Kidney (tissue), 14 donors: ENCODE results near the gene CNTFR. TPM values are rescaled to one million over a fixed set of nuclear protein-coding genes. Genes with fewer than 3 reads are reported as not detected.

Experiments
- DNase-seq, 5 donors: peaks; one replicate each; pipeline ENCODE4 v3.0.0-alpha.2; 2013 to 2020
- FAIRE-seq: peaks from 2 replicates; lab custom pipeline; 2012; peaks lifted over from hg19 to GRCh38; lab: Jason Lieb, UNC
- H3K27ac ChIP-seq, 2 donors: one replicate each; pipeline ENCODE4 v1.7.0; 2013; ENCODE audit warnings: low read depth in 2 of 2, low read length in 2 of 2, inconsistent platforms in 1 of 2
- H3K27me3 ChIP-seq: one replicate; pipeline ENCODE4 v1.7.1; 2013; ENCODE audit warnings: low read length, inconsistent platforms; ENCODE audit not compliant: control insufficient read depth, insufficient read depth
- H3K36me3 ChIP-seq, 3 donors: one replicate each; pipeline versions ENCODE4 v1.7.0 to v1.7.1; 2013; ENCODE audit warnings: low read length in 3 of 3, control low read depth in 1 of 3, inconsistent platforms in 1 of 3; ENCODE audit not compliant: insufficient read depth in 3 of 3, control insufficient read depth in 2 of 3
- H3K4me1 ChIP-seq, 3 donors: one replicate each; pipeline versions ENCODE4 v1.7.0 to v1.7.1; 2013; ENCODE audit warnings: low read length in 3 of 3, inconsistent platforms in 1 of 3, low read depth in 1 of 3; ENCODE audit not compliant: control insufficient read depth in 2 of 3, insufficient read depth in 2 of 3
- H3K4me3 ChIP-seq, 3 donors: one replicate each; pipeline versions ENCODE4 v1.7.0 to v1.8.1; 2013; ENCODE audit warnings: low read length in 3 of 3, control low read depth in 1 of 3, inconsistent platforms in 1 of 3
- H3K9ac ChIP-seq, 3 donors: one replicate each; pipeline versions ENCODE4 v1.7.0 to v1.7.1; 2013; ENCODE audit warnings: low read length in 3 of 3, control low read depth in 1 of 3, inconsistent platforms in 1 of 3
- H3K9me3 ChIP-seq, 3 donors: one replicate each; pipeline versions ENCODE4 v1.7.0 to v1.7.1; 2013; ENCODE audit warnings: low read length in 3 of 3, control low read depth in 1 of 3, inconsistent platforms in 1 of 3; ENCODE audit not compliant: control insufficient read depth in 2 of 3, insufficient read depth in 1 of 3
- CTCF ChIP-seq: IDR thresholded peaks from 3 replicates; pipeline ENCODE4 v1.5.1; 2012; ENCODE audit warnings: mild to moderate bottlenecking, moderate library complexity, borderline replicate concordance; ENCODE audit not compliant: insufficient read depth; ENCODE audit errors: extremely low read depth
- intact Hi-C: fragments of 100-400 bp; cut with DNase I; formaldehyde crosslinking; loops from one replicate; pipeline ENCODE4 v1.11.1; 2022
- polyA plus RNA-seq: library from polyadenylated mRNA; stranded (reverse); fragments of 350-450 nt; fragmentation: Illumina TruSeq; extraction: RNeasy Lipid Tissue Mini Kit (QIAGEN cat#74804); gene quantifications from one replicate; pipeline ENCODE4 v1.2.3, GENCODE V29; 2014; ENCODE audit warnings: low read depth, low replicate concordance; ENCODE audit not compliant: insufficient read depth
- total RNA-seq: library from RNA; stranded (reverse); fragmentation: NEBNext Ultra II Directional; extraction: Animal tissue kit (Norgen Biotek cat#: 25700); gene quantifications from one replicate; pipeline ENCODE4 v1.2.1, GENCODE V29; 2021
- donor health status: control.
- donor health status: control.
- donor health status: control.
- donor health status: control.
- donor health status: control.
- donor health status: DM: yes; HTN: yes; CAD: no.
- donor health status: Normal renal cell carcinoma (clear cell type).

CNTFR gene
- total and polyA plus RNA-seq, 2 donors from 2014 or later: 1.7 to 3.7 TPM

- H3K9me3 ChIP-seq: no peaks in the 10 kb centered on the region
- FAIRE-seq (no peak), DNase-seq (peak in 2 of 5 donors; percentile 23 to 51)
- no peaks in the 10 kb centered on the region for H3K36me3 ChIP-seq
- H3K9ac ChIP-seq: no peak overlapping the region
- H3K27me3 ChIP-seq: peaks cover 2% of the 10 kb centered on the region
- peaks cover 0 to 4% (median 2%) of the 10 kb centered on the region in 3 donors for H3K4me1 ChIP-seq
- intact Hi-C loops: no loop called here
- TF ChIP-seq CTCF: no peak
- H3K4me3 ChIP-seq: no peak overlapping the region
- H3K27ac ChIP-seq: no peak overlapping the region
Observed at GRCh38 chr9:34575862-34576596, 13.5 kb downstream of the CNTFR start.

- intact Hi-C loops: no loop called here
- H3K27me3 ChIP-seq: peaks cover 2% of the 10 kb centered on the region
- TF ChIP-seq CTCF: no peak
- FAIRE-seq (no peak), DNase-seq (peak in 3 of 5 donors; percentile 47 to 85 (median 74))
- H3K36me3 ChIP-seq: no peaks in the 10 kb centered on the region
- peaks cover 0 to 7% (median 4%) of the 10 kb centered on the region in 3 donors for H3K4me1 ChIP-seq
- H3K9me3 ChIP-seq: no peaks in the 10 kb centered on the region
- H3K9ac ChIP-seq: no peak overlapping the region
- no peak overlapping the region for H3K27ac ChIP-seq
- no peak overlapping the region for H3K4me3 ChIP-seq
Observed at GRCh38 chr9:34575241-34575640, 14.3 kb downstream of the CNTFR start.

GRCh38 chr9:34574571-34574970 is 15.0 kb downstream of the CNTFR start:
- intact Hi-C loops: no loop called here
- DNase-seq: peak in 2 of 5 donors; percentile 45 to 59
- no peak overlapping the region for H3K27ac ChIP-seq

More at GRCh38 chr9:34574571-34574970, 15.0 kb downstream of the CNTFR start:
- Histone ChIP-seq H3K9ac (no peak overlapping the region), H3K36me3 (no peaks in the 10 kb centered on the region), H3K9me3 (no peaks in the 10 kb centered on the region), H3K4me1 (peaks cover 0 to 7% (median 4%) of the 10 kb centered on the region in 3 donors), H3K4me3 (no peak overlapping the region), H3K27me3 (peaks cover 2% of the 10 kb centered on the region)
- no peak for FAIRE-seq
- TF ChIP-seq CTCF: no peak
